SH-SY5Y (cell line): ENCODE results near the gene CNTN5.

Experiments
- GATA2 ChIP-seq: IDR thresholded peaks from 2 replicates; pipeline ENCODE4 v1.6.1; 2011; ENCODE audit warnings: mild to moderate bottlenecking, low read depth, low read length
- GATA3 ChIP-seq: IDR thresholded peaks from 2 replicates; pipeline ENCODE4 v1.6.1; 2011; ENCODE audit warnings: low read depth, mild to moderate bottlenecking, low read length, moderate library complexity

GRCh38 chr11:99188221-99188620, 167.5 kb downstream of the CNTN5 start:
- no peak for TF ChIP-seq GATA2
- no peak for TF ChIP-seq GATA3
